SH-SY5Y (cell line): ENCODE data around the gene SYTL1.

Experiments
- GATA2 ChIP-seq: IDR thresholded peaks from 2 replicates; pipeline ENCODE4 v1.6.1; 2011; ENCODE audit warnings: mild to moderate bottlenecking, low read depth, low read length
- GATA3 ChIP-seq: IDR thresholded peaks from 2 replicates; pipeline ENCODE4 v1.6.1; 2011; ENCODE audit warnings: low read depth, mild to moderate bottlenecking, low read length, moderate library complexity

DNA sequence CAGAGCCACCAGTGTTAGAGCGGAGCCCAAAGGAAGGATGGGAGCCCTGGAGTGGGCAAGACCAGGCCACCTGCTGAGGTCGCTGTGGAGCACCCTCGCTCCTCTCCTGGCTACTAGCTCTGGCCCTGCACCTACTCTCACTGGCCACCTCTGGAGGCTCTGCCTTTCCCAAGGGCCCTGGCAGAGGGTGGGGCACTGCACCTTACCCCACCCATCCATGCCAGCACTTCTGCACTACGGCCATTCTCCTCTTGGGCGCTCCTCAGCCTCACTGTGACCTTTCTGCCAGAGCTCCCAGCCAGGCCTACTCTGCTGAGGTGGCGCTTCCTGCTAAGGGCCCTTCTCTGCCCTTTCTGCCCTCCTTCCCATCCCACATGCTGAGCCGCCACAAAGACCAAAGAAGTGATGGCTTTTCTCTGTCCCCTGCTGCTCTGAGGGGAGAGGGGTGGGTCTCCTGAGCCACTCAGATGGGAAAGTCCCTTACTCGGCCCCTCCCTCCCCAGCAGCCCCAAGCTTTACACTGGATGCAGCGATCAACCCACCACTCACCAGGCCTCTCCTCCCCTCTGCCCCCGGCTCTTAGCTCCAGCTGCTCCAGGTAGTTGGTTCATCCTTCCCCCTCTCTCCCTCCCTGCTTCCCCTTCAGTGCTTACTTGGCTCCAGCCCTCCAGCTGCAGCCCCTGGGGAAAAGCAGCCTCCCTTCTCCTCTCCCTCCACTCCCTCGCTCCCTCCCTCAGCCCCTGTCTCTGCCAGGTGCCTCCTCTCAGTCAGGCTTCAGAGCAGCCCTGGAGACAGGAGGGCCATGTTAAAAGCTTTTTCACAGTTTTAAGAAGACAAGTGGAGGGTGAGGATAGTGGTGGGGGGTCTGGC, 34.7 kb upstream of the SYTL1 start:
- TF ChIP-seq GATA3 (no peak), GATA2 (no peak)
